ENCODE data around the gene MGLL.

GRCh38 chr3:127712461-127712860, 109.9 kb downstream of the MGLL start:
- no peak for TF ChIP-seq CTCF (conservative IDR thresholded peaks at IDR 0.05; ENCODE audit: low read length)
- TF ChIP-seq EZH2phosphoT487 (IDR thresholded peaks at IDR 0.05; ENCODE audit: borderline replicate concordance, low read depth, low read length), result no peak

All from OCI-LY7 (cell line).